Measurements from ENCODE around the gene PSMC5.

Gene PSMC5

GRCh38 chr17:63827801-63828221 is 580 bp downstream of the PSMC5 start:
- peaks cover 88% of the 10 kb centered on the region for H3K36me3 Mint-ChIP-seq (ENCODE audit: low read depth)
- peaks cover 53% of the 10 kb centered on the region for H3K4me1 Mint-ChIP-seq (ENCODE audit: low read depth)
- no peaks in the 10 kb centered on the region for H3K27me3 Mint-ChIP-seq
- H3K9me3 Mint-ChIP-seq, result no peaks in the 10 kb centered on the region
- H3K4me3 Mint-ChIP-seq, result peak overlapping the region; percentile 90
- intact Hi-C loops (cut with micrococcal nuclease), result loop anchor here (1.0 to 5.0 kb wide), 3 partner anchors 14 to 131 kb away; partner anchors contain the start of genes CCDC47, DDX42 and SMARCD2
- H3K27ac Mint-ChIP-seq, result peak overlapping the region; percentile 94

GRCh38 chr17:63828936-63829335 is 1.7 kb downstream of the PSMC5 start:
- Mint-ChIP-seq H3K4me1 (ENCODE audit: low read depth) (peaks cover 49% of the 10 kb centered on the region), H3K27ac (no peak overlapping the region), H3K27me3 (no peaks in the 10 kb centered on the region), H3K9me3 (no peaks in the 10 kb centered on the region), H3K4me3 (no peak overlapping the region), H3K36me3 (ENCODE audit: low read depth) (peaks cover 88% of the 10 kb centered on the region)
- intact Hi-C loops (cut with micrococcal nuclease), result loop anchor here (5.0 kb wide), 2 partner anchors 57 to 132 kb away; partner anchors contain the start of genes CCDC47 and DDX42

GRCh38 chr17:63830278-63830677 is 3.0 kb downstream of the PSMC5 start:
- Mint-ChIP-seq H3K27me3 (no peaks in the 10 kb centered on the region), H3K27ac (no peak overlapping the region), H3K4me1 (ENCODE audit: low read depth) (peaks cover 52% of the 10 kb centered on the region), H3K9me3 (no peaks in the 10 kb centered on the region), H3K36me3 (ENCODE audit: low read depth) (peaks cover 88% of the 10 kb centered on the region), H3K4me3 (no peak overlapping the region)
- intact Hi-C loops (cut with micrococcal nuclease), result no loop called here

GRCh38 chr17:63830904-63831491 is 3.8 kb downstream of the PSMC5 start:
- Mint-ChIP-seq H3K36me3 (ENCODE audit: low read depth) (peaks cover 88% of the 10 kb centered on the region), H3K4me3 (no peak overlapping the region)
- intact Hi-C loops (cut with micrococcal nuclease), result no loop called here

GRCh38 chr17:63831505-63831904 is 4.3 kb downstream of the PSMC5 start:
- peaks cover 46% of the 10 kb centered on the region for H3K4me1 Mint-ChIP-seq (ENCODE audit: low read depth)
- no peaks in the 10 kb centered on the region for H3K27me3 Mint-ChIP-seq
- H3K9me3 Mint-ChIP-seq, result no peaks in the 10 kb centered on the region
- H3K36me3 Mint-ChIP-seq (ENCODE audit: low read depth), result peaks cover 88% of the 10 kb centered on the region
- H3K4me3 Mint-ChIP-seq, result no peak overlapping the region
- no peak overlapping the region for H3K27ac Mint-ChIP-seq
- intact Hi-C loops (cut with micrococcal nuclease), result no loop called here

More at GRCh38 chr17:63830904-63831491, 3.8 kb downstream of the PSMC5 start:
- no peaks in the 10 kb centered on the region for H3K27me3 Mint-ChIP-seq
- H3K9me3 Mint-ChIP-seq, result no peaks in the 10 kb centered on the region
- H3K27ac Mint-ChIP-seq, result no peak overlapping the region
- H3K4me1 Mint-ChIP-seq (ENCODE audit: low read depth), result peaks cover 51% of the 10 kb centered on the region

GRCh38 chr17:63832014-63832413 is 4.8 kb downstream of the PSMC5 start:
- no peaks in the 10 kb centered on the region for H3K27me3 Mint-ChIP-seq

GRCh38 chr17:63832455-63832854 is 5.2 kb downstream of the PSMC5 start:
- intact Hi-C loops (cut with micrococcal nuclease), result no loop called here
- no peak overlapping the region for H3K27ac Mint-ChIP-seq
- peaks cover 88% of the 10 kb centered on the region for H3K36me3 Mint-ChIP-seq (ENCODE audit: low read depth)
- no peaks in the 10 kb centered on the region for H3K27me3 Mint-ChIP-seq
- no peaks in the 10 kb centered on the region for H3K9me3 Mint-ChIP-seq
- H3K4me1 Mint-ChIP-seq (ENCODE audit: low read depth), result peaks cover 46% of the 10 kb centered on the region
- H3K4me3 Mint-ChIP-seq, result no peak overlapping the region

More at GRCh38 chr17:63832014-63832413, 4.8 kb downstream of the PSMC5 start:
- H3K27ac Mint-ChIP-seq, result no peak overlapping the region
- H3K9me3 Mint-ChIP-seq, result no peaks in the 10 kb centered on the region
- peaks cover 46% of the 10 kb centered on the region for H3K4me1 Mint-ChIP-seq (ENCODE audit: low read depth)
- H3K36me3 Mint-ChIP-seq (ENCODE audit: low read depth), result peaks cover 88% of the 10 kb centered on the region
- intact Hi-C loops (cut with micrococcal nuclease), result no loop called here
- no peak overlapping the region for H3K4me3 Mint-ChIP-seq

GRCh38 chr17:63833026-63833740 is 6.0 kb downstream of the PSMC5 start:
- Mint-ChIP-seq H3K4me1 (ENCODE audit: low read depth) (peaks cover 45% of the 10 kb centered on the region), H3K27ac (peak overlapping the region; percentile 69)

GRCh38 chr17:63833741-63834373 is 6.6 kb downstream of the PSMC5 start:
- intact Hi-C loops (cut with micrococcal nuclease), result no loop called here
- H3K27me3 Mint-ChIP-seq, result no peaks in the 10 kb centered on the region
- H3K4me3 Mint-ChIP-seq, result no peak overlapping the region
- peaks cover 100% of the 10 kb centered on the region for H3K36me3 Mint-ChIP-seq (ENCODE audit: low read depth)
- peak overlapping the region; percentile 69 for H3K27ac Mint-ChIP-seq
- H3K9me3 Mint-ChIP-seq, result no peaks in the 10 kb centered on the region
- peaks cover 48% of the 10 kb centered on the region for H3K4me1 Mint-ChIP-seq (ENCODE audit: low read depth)

More at GRCh38 chr17:63833026-63833740, 6.0 kb downstream of the PSMC5 start:
- Mint-ChIP-seq H3K36me3 (ENCODE audit: low read depth) (peaks cover 94% of the 10 kb centered on the region), H3K4me3 (no peak overlapping the region), H3K9me3 (no peaks in the 10 kb centered on the region), H3K27me3 (no peaks in the 10 kb centered on the region)
- intact Hi-C loops (cut with micrococcal nuclease), result no loop called here

GRCh38 chr17:63834431-63835166 is 7.4 kb downstream of the PSMC5 start:
- no peaks in the 10 kb centered on the region for H3K27me3 Mint-ChIP-seq
- peaks cover 93% of the 10 kb centered on the region for H3K36me3 Mint-ChIP-seq (ENCODE audit: low read depth)
- peak overlapping the region; percentile 69 for H3K27ac Mint-ChIP-seq

GRCh38 chr17:63835167-63835720 is 8.0 kb downstream of the PSMC5 start:
- Mint-ChIP-seq H3K36me3 (ENCODE audit: low read depth) (peaks cover 86% of the 10 kb centered on the region), H3K9me3 (no peaks in the 10 kb centered on the region), H3K4me1 (ENCODE audit: low read depth) (peaks cover 47% of the 10 kb centered on the region), H3K27ac (peak overlapping the region; percentile 69), H3K27me3 (no peaks in the 10 kb centered on the region), H3K4me3 (no peak overlapping the region)
- intact Hi-C loops (cut with micrococcal nuclease), result no loop called here

More at GRCh38 chr17:63834431-63835166, 7.4 kb downstream of the PSMC5 start:
- H3K4me3 Mint-ChIP-seq, result no peak overlapping the region
- no peaks in the 10 kb centered on the region for H3K9me3 Mint-ChIP-seq
- intact Hi-C loops (cut with micrococcal nuclease), result no loop called here
- H3K4me1 Mint-ChIP-seq (ENCODE audit: low read depth), result peaks cover 49% of the 10 kb centered on the region

GRCh38 chr17:63836811-63837210 is 9.6 kb downstream of the PSMC5 start:
- Mint-ChIP-seq H3K4me3 (no peak overlapping the region), H3K27ac (no peak overlapping the region), H3K27me3 (no peaks in the 10 kb centered on the region), H3K36me3 (ENCODE audit: low read depth) (peaks cover 81% of the 10 kb centered on the region), H3K4me1 (ENCODE audit: low read depth) (peaks cover 58% of the 10 kb centered on the region), H3K9me3 (no peaks in the 10 kb centered on the region)
- intact Hi-C loops (cut with micrococcal nuclease), result no loop called here

GRCh38 chr17:63837480-63837879 is 10.2 kb downstream of the PSMC5 start:
- H3K4me3 Mint-ChIP-seq, result no peak overlapping the region
- peaks cover 81% of the 10 kb centered on the region for H3K36me3 Mint-ChIP-seq (ENCODE audit: low read depth)

More at GRCh38 chr17:63837480-63837879, 10.2 kb downstream of the PSMC5 start:
- Mint-ChIP-seq H3K4me1 (ENCODE audit: low read depth) (peaks cover 58% of the 10 kb centered on the region), H3K27me3 (no peaks in the 10 kb centered on the region), H3K9me3 (no peaks in the 10 kb centered on the region), H3K27ac (no peak overlapping the region)
- intact Hi-C loops (cut with micrococcal nuclease), result no loop called here
